Common myeloid progenitor, CD34-positive (primary cell): Measurements from ENCODE around the gene ABTB2.

Source experiments
- CTCF ChIA-PET: fragments of 350-600 bp; sonication (Branson Sonifier 250); formaldehyde crosslinking; loops from one replicate; lab custom pipeline; 2021; ENCODE audit warnings: antibody characterized with exemption; lab: Charles Lee
- POLR2A ChIA-PET: fragments of 350-600 bp; sonication (Branson Sonifier 250); formaldehyde crosslinking; loops from one replicate; lab custom pipeline; 2021; ENCODE audit warnings: antibody characterized with exemption; lab: Charles Lee
- DNase-seq, 3 donors: peaks; one replicate each; pipeline versions ENCODE4 v3.0.0 to v3.0.0-alpha.2; 2013
- H3K27ac ChIP-seq, 2 experiments: 1 replicate in 1 of 2; 2 replicates in 1 of 2; pipeline ENCODE4 v1.7.0; 2013; ENCODE audit warnings: inconsistent platforms in 2 of 2, low read length in 2 of 2, mild to moderate bottlenecking in 2 of 2, low read depth in 1 of 2, moderate library complexity in 1 of 2; ENCODE audit not compliant: severe bottlenecking in 2 of 2, insufficient read depth in 1 of 2, poor library complexity in 1 of 2
- H3K27me3 ChIP-seq, 5 experiments: replicated peaks in 2 of 5; 1 replicate in 3 of 5; 2 replicates in 2 of 5; pipeline versions ENCODE4 v1.6.1 to v1.7.0; 2013; ENCODE audit warnings: low read length in 4 of 5, mild to moderate bottlenecking in 2 of 5, moderate library complexity in 2 of 5, inconsistent platforms in 1 of 5; ENCODE audit not compliant: insufficient read depth in 5 of 5, control insufficient read depth in 4 of 5
- H3K36me3 ChIP-seq, 4 experiments: 1 replicate in 2 of 4; 2 replicates in 2 of 4; pipeline versions ENCODE4 v1.6.1 to v1.7.0; 2013; ENCODE audit warnings: low read length in 3 of 4, control low read depth in 1 of 4, mild to moderate bottlenecking in 1 of 4; ENCODE audit not compliant: control insufficient read depth in 4 of 4, insufficient read depth in 4 of 4
- H3K4me1 ChIP-seq, 4 experiments: 1 replicate in 3 of 4; 2 replicates in 1 of 4; pipeline versions ENCODE4 v1.6.1 to v1.7.1; 2013; ENCODE audit warnings: low read length in 3 of 4, mild to moderate bottlenecking in 3 of 4, control low read depth in 1 of 4, inconsistent platforms in 1 of 4, moderate library complexity in 1 of 4; ENCODE audit not compliant: control insufficient read depth in 4 of 4, insufficient read depth in 4 of 4; ENCODE audit errors: control extremely low read depth in 1 of 4
- H3K4me3 ChIP-seq, 7 experiments: 1 replicate in 4 of 7; 2 replicates in 3 of 7; pipeline versions ENCODE4 v1.5.1 to v1.7.0; 2013; ENCODE audit warnings: mild to moderate bottlenecking in 7 of 7, low read length in 6 of 7, moderate library complexity in 6 of 7, inconsistent platforms in 2 of 7, low read depth in 2 of 7, control low read depth in 1 of 7; ENCODE audit not compliant: insufficient read depth in 4 of 7, control insufficient read depth in 1 of 7; ENCODE audit errors: extremely low read depth in 1 of 7
- H3K9me3 ChIP-seq, 5 experiments: 1 replicate in 4 of 5; 2 replicates in 1 of 5; pipeline versions ENCODE4 v1.6.1 to v1.7.1; 2013; ENCODE audit warnings: low read length in 4 of 5, mild to moderate bottlenecking in 2 of 5, inconsistent platforms in 1 of 5, low read depth in 1 of 5, moderate library complexity in 1 of 5; ENCODE audit not compliant: control insufficient read depth in 4 of 5, insufficient read depth in 2 of 5; ENCODE audit errors: control extremely low read depth in 1 of 5
- WGBS: methylation state at CpG from one replicate; pipeline ENCODE4 v1.1.5; 2013; ENCODE audit not compliant: insufficient coverage; 5-methylcytosine and 5-hydroxymethylcytosine counted together

Gene ABTB2

GRCh38 chr11:34382532-34383276, 24.9 kb upstream of the ABTB2 start:
- Histone ChIP-seq H3K27me3 (no peaks in the 10 kb centered on the region), H3K4me1 (peaks cover 3 to 23% (median 6%) of the 10 kb centered on the region in 4 experiments), H3K36me3 (no peaks in the 10 kb centered on the region), H3K4me3 (no peak overlapping the region), H3K27ac (no peak overlapping the region), H3K9me3 (peaks cover 0 to 13% (median 2%) of the 10 kb centered on the region in 5 experiments)
- ChIA-PET POLR2A (interaction anchor here (1.0 kb wide), 1 partner anchor 15 kb away, joined by 4 read pairs; no protein-coding TSS in a partner anchor), CTCF (interaction anchor here (1.2 to 1.5 kb wide), 2 partner anchors 17 to 50 kb away, joined by 3 to 4 read pairs; no protein-coding TSS in a partner anchor)
- 100% methylated on average over 2 of the region's 5 CpGs for WGBS
- peak; percentile 14 to 75 (median 69) for DNase-seq

- no peak overlapping the region for H3K27ac ChIP-seq
- H3K9me3 ChIP-seq: peaks cover 1 to 22% (median 7%) of the 10 kb centered on the region in 5 experiments
- 100% methylated on average over 1 of the region's 1 CpG for WGBS
- ChIA-PET CTCF (interaction anchor here (1.2 to 1.5 kb wide), 2 partner anchors 16 to 51 kb away, joined by 3 to 4 read pairs; no protein-coding TSS in a partner anchor), POLR2A (interaction anchor here (1.0 kb wide), 1 partner anchor 16 kb away, joined by 4 read pairs; no protein-coding TSS in a partner anchor)
- H3K4me1 ChIP-seq: peaks cover 3 to 23% (median 6%) of the 10 kb centered on the region in 4 experiments
- DNase-seq: no peak
- no peaks in the 10 kb centered on the region for H3K36me3 ChIP-seq
- H3K4me3 ChIP-seq: no peak overlapping the region
- no peaks in the 10 kb centered on the region for H3K27me3 ChIP-seq
Observed at GRCh38 chr11:34381775-34382174, 24.0 kb upstream of the ABTB2 start.

GRCh38 chr11:34380696-34381095, 22.9 kb upstream of the ABTB2 start:
- ChIA-PET POLR2A (interaction anchor here (0.7 kb wide), 1 partner anchor 11 kb away, joined by 9 read pairs; no protein-coding TSS in a partner anchor), CTCF (interaction anchor here (1.6 kb wide), 1 partner anchor 10 kb away, joined by 4 read pairs; no protein-coding TSS in a partner anchor)
- DNase-seq: no peak
- Histone ChIP-seq H3K27me3 (no peaks in the 10 kb centered on the region), H3K4me3 (no peak overlapping the region), H3K27ac (no peak overlapping the region), H3K36me3 (no peaks in the 10 kb centered on the region), H3K9me3 (peaks cover 1 to 33% (median 11%) of the 10 kb centered on the region in 5 experiments), H3K4me1 (peaks cover 3 to 23% (median 6%) of the 10 kb centered on the region in 4 experiments)
- no CpG with 5 or more reads among the region's 2 CpGs for WGBS

DNA sequence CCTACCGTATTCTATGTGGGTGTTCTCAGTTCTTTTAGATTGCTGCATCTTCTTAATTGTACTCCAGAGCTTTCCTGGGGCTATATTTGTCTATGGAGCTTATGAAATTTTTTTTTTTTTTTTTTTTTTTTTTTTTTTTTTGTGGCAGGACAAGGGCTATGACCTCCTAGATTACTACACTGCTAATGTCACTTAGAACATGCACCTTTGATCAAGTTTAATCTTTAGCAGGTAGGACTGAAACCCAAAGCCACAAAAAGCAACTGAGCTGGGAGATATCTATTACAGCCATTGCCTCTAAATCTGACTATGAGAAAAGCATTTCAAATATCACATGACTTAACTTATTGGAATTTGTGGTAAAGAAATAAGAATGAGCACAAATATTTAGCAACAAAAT, 21.7 kb upstream of the ABTB2 start:
- no peaks in the 10 kb centered on the region for H3K27me3 ChIP-seq
- ChIA-PET CTCF (interaction anchor here (0.9 to 1.6 kb wide), 3 partner anchors 8 to 113 kb away, joined by 3 to 5 read pairs (median 4); no protein-coding TSS in a partner anchor), POLR2A (no interaction called here)
- DNase-seq: no peak
- no peaks in the 10 kb centered on the region for H3K36me3 ChIP-seq
- H3K4me1 ChIP-seq: peaks cover 3 to 23% (median 6%) of the 10 kb centered on the region in 4 experiments
- no peak overlapping the region for H3K4me3 ChIP-seq
- H3K27ac ChIP-seq: no peak overlapping the region
- peaks cover 1 to 36% (median 11%) of the 10 kb centered on the region in 5 experiments for H3K9me3 ChIP-seq
- no CpG with 5 or more reads among the region's 1 CpG for WGBS

GRCh38 chr11:34379079-34379478, 21.3 kb upstream of the ABTB2 start:
- ChIA-PET CTCF (interaction anchor here (0.9 to 1.3 kb wide), 2 partner anchors 88 to 113 kb away, joined by 3 to 5 read pairs; no protein-coding TSS in a partner anchor), POLR2A (interaction anchor here (0.5 kb wide), 1 partner anchor 46 kb away, joined by 3 read pairs; no protein-coding TSS in a partner anchor)
- Histone ChIP-seq H3K36me3 (no peaks in the 10 kb centered on the region), H3K27ac (no peak overlapping the region), H3K9me3 (peaks cover 3 to 36% (median 11%) of the 10 kb centered on the region in 5 experiments), H3K4me3 (no peak overlapping the region), H3K27me3 (no peaks in the 10 kb centered on the region), H3K4me1 (peaks cover 3 to 23% (median 6%) of the 10 kb centered on the region in 4 experiments)
- DNase-seq: peak in 2 of 3 donors; percentile 79 to 85
- 17% methylated on average over 1 of the region's 1 CpG for WGBS

- ChIA-PET CTCF (no interaction called here), POLR2A (no interaction called here)
- H3K27me3 ChIP-seq: no peaks in the 10 kb centered on the region
- DNase-seq: no peak
- peaks cover 3 to 32% (median 11%) of the 10 kb centered on the region in 5 experiments for H3K9me3 ChIP-seq
- H3K36me3 ChIP-seq: no peaks in the 10 kb centered on the region
- no peak overlapping the region for H3K4me3 ChIP-seq
- WGBS: no CpG with 5 or more reads among the region's 1 CpG
- peaks cover 0 to 4% (median 0%) of the 10 kb centered on the region in 4 experiments for H3K4me1 ChIP-seq
- no peak overlapping the region for H3K27ac ChIP-seq
Observed at GRCh38 chr11:34373727-34374126, 15.9 kb upstream of the ABTB2 start.
